ENCODE measurements around the gene MYO1G. TPM values are rescaled to one million over a fixed set of nuclear protein-coding genes. Genes with fewer than 3 reads are reported as not detected.

MYO1G gene
- total RNA-seq, 1 experiment from 2014 or later, result 0.57 TPM

GRCh38 chr7:45001826-45002225 lies 23.0 kb upstream of the MYO1G start:
- Mint-ChIP-seq H3K4me3 (0 out of 5 replicates have a peak overlapping the region, but pooled peaks of 1 of the 2 experiments have one; percentile 97), H3K27me3 (ENCODE audit: low read depth) (no peaks in the 10 kb centered on the region)
- H2AFZ ChIP-seq (ENCODE audit: low read length), result no peak overlapping the region

More at GRCh38 chr7:45001826-45002225, 23.0 kb upstream of the MYO1G start:
- TF ChIP-seq CTCF (conservative IDR thresholded peaks at IDR 0.05), result no peak
- DNase-seq, result no peak
- H4K91ac ChIP-seq (ENCODE audit: insufficient read length, low read depth, low read length), result no peak overlapping the region
- H4K8ac ChIP-seq (replicated peaks; ENCODE audit: insufficient read length, low read depth, low read length), result no peak overlapping the region
- no peak overlapping the region for H3K4ac ChIP-seq (ENCODE audit: low read depth, low read length)
- no CpG with 5 or more reads among the region's 2 CpGs for WGBS (ENCODE audit: extremely low coverage, insufficient read length, low lambda C conversion rate)
- peaks cover 4% of the 10 kb centered on the region for H3K23me2 ChIP-seq (ENCODE audit: insufficient read length, low read depth, low read length, poor library complexity, severe bottlenecking)
- no peaks in the 10 kb centered on the region; the same call in 1 of the 2 replicates for H3K4me1 ChIP-seq (ENCODE audit: insufficient read depth, low read length)
- Mint-ChIP-seq H3K4me1 (peaks cover 12 to 14% of the 10 kb centered on the region in 2 experiments), H3K36me3 (ENCODE audit: insufficient read depth in 1 of 3, low read depth in 3 of 3) (peaks cover 0 to 7% (median 0%) of the 10 kb centered on the region in 3 experiments; a peak in 4 of 7 replicates), H3K27ac (no peak overlapping the region), H3K9me3 (no peaks in the 10 kb centered on the region)
- no peak overlapping the region for H3K18ac ChIP-seq (ENCODE audit: insufficient read length, low read depth, low read length)
- no peaks in the 10 kb centered on the region for H4K20me1 ChIP-seq (ENCODE audit: control insufficient read depth, insufficient read depth, insufficient read length)
- peaks cover 7% of the 10 kb centered on the region; the same call in 1 of the 2 replicates for H3K79me2 ChIP-seq (ENCODE audit: insufficient read depth, low read length)
- H3K14ac ChIP-seq (ENCODE audit: insufficient read depth, low read length), result no peak overlapping the region
- no peak overlapping the region for H3K27ac ChIP-seq (ENCODE audit: insufficient read length, low read depth, low read length)
- no peaks in the 10 kb centered on the region for H3K9me3 ChIP-seq (ENCODE audit: control insufficient read depth, low read depth, low read length)
- H4K5ac ChIP-seq (ENCODE audit: insufficient read length, low read depth, low read length), result no peak overlapping the region
- H3K9ac ChIP-seq (ENCODE audit: extremely low read depth, insufficient read length, low read length), result no peak overlapping the region
- H2AK5ac ChIP-seq (ENCODE audit: insufficient read length, low read length), result no peak overlapping the region
- no peaks in the 10 kb centered on the region for H3K79me1 ChIP-seq (ENCODE audit: insufficient read depth, low read depth, low read length, poor library complexity, severe bottlenecking)
- no peaks in the 10 kb centered on the region for H3K27me3 ChIP-seq (ENCODE audit: insufficient read depth, low read length)
- no peak overlapping the region for H2BK20ac ChIP-seq (ENCODE audit: low read depth, low read length, poor library complexity, severe bottlenecking)
- H3K4me2 ChIP-seq (ENCODE audit: insufficient read depth, insufficient read length, low read length), result no peak overlapping the region
- H2BK5ac ChIP-seq (ENCODE audit: insufficient read length, low read length), result no peak overlapping the region
- no peak overlapping the region for H3K23ac ChIP-seq (ENCODE audit: insufficient read length, low read depth, low read length)
- H3T11ph ChIP-seq (ENCODE audit: low read length), result no peak overlapping the region
- H2BK12ac ChIP-seq (ENCODE audit: insufficient read length, low read depth, low read length), result no peak overlapping the region
- H3K56ac ChIP-seq (ENCODE audit: insufficient read length, low read depth, low read length), result no peak overlapping the region
- no peak overlapping the region for H2BK120ac ChIP-seq (ENCODE audit: low read depth, low read length, poor library complexity, severe bottlenecking)
- H2BK15ac ChIP-seq (ENCODE audit: low read depth, low read length), result no peak overlapping the region

Data from H9 (cell line).